HepG2 (cell line): ENCODE results near the gene NCOA1. TPM values are rescaled to one million over a fixed set of nuclear protein-coding genes. Genes with fewer than 3 reads are reported as not detected.

Experiments used
- GABPB1 ChIP-seq: IDR thresholded peaks from 2 replicates; pipeline ENCODE4 v1.6.1; 2016; ENCODE audit warnings: mild to moderate bottlenecking, missing genetic modification reagents, moderate library complexity, missing compliant biosample characterization
- HNRNPH1 ChIP-seq: fragments of 200-400 bp; formaldehyde crosslinking; optimal IDR thresholded peaks from 2 replicates; pipeline ENCODE3; 2017; ENCODE audit warnings: mild to moderate bottlenecking, low read depth, low read length
- HOXA3 ChIP-seq: sonication (generic); formaldehyde crosslinking; IDR thresholded peaks from 2 replicates; pipeline ENCODE4 v1.5.0; 2020; ENCODE audit warnings: missing genetic modification reagents
- NKX3-1 ChIP-seq: sonication (generic); formaldehyde crosslinking; IDR thresholded peaks from 2 replicates; pipeline ENCODE4 v1.5.0; 2020; ENCODE audit warnings: missing genetic modification reagents
- RXRB ChIP-seq: IDR thresholded peaks from 2 replicates; pipeline ENCODE4 v1.6.1; 2016; ENCODE audit warnings: borderline replicate concordance, missing genetic modification reagents, missing compliant biosample characterization
- ZBTB46 ChIP-seq: sonication (generic); formaldehyde crosslinking; IDR thresholded peaks from 2 replicates; pipeline ENCODE4 v1.4.0; 2020; ENCODE audit warnings: mild to moderate bottlenecking, missing genetic modification reagents, borderline replicate concordance
- ZFP36L1 ChIP-seq: sonication (generic); formaldehyde crosslinking; IDR thresholded peaks from 2 replicates; pipeline ENCODE4 v1.8.0; 2022; ENCODE audit warnings: mild to moderate bottlenecking, missing genetic modification reagents, moderate library complexity
- ZFP62 ChIP-seq: sonication (generic); formaldehyde crosslinking; IDR thresholded peaks from 2 replicates; pipeline ENCODE4 v1.4.0; 2020; ENCODE audit warnings: missing genetic modification reagents
- ZHX2 ChIP-seq, 2 experiments: sonication (generic) in 1 of 2; formaldehyde crosslinking in 1 of 2; IDR thresholded peaks; 2 replicates each; pipeline versions ENCODE4 v1.6.1 to v1.9.0; 2014 to 2022; ENCODE audit warnings: antibody characterized with exemption in 1 of 2, borderline replicate concordance in 1 of 2, inconsistent platforms in 1 of 2, low read depth in 1 of 2, missing genetic modification reagents in 1 of 2
- ZNF703 ChIP-seq: sonication (generic); formaldehyde crosslinking; IDR thresholded peaks from 2 replicates; pipeline ENCODE4 v1.5.1; 2020; ENCODE audit warnings: missing genetic modification reagents, mild to moderate bottlenecking, moderate library complexity, borderline replicate concordance
- ZNF850 ChIP-seq: sonication (generic); formaldehyde crosslinking; conservative IDR thresholded peaks from 2 replicates; pipeline ENCODE4 v1.9.0; 2021; ENCODE audit warnings: mild to moderate bottlenecking, missing genetic modification reagents
- polyA plus RNA-seq, 8 experiments: library from polyadenylated mRNA; depleted of rRNA in 3 of 8; stranded (reverse) in 7 of 8; unstranded in 1 of 8; fragments of >200 nt; fragmentation: Illumina TruSeq in 4 of 8; extraction: Trizol in 4 of 8; gene quantifications; 2 replicates each; pipeline versions ENCODE4 v1.2.1 to v1.2.3, GENCODE V29; 2011 to 2016; ENCODE audit warnings: low read depth in 4 of 8, missing spikeins in 1 of 8, mixed read lengths in 1 of 8; ENCODE audit not compliant: insufficient read depth in 1 of 8
- total RNA-seq, 5 experiments: library from RNA; depleted of rRNA; stranded (reverse); fragments of >200 nt; fragmentation: Illumina TruSeq; extraction: Trizol; gene quantifications; 2 replicates each; pipeline ENCODE4 v1.2.3, GENCODE V29; 2016; ENCODE audit warnings: low read depth in 1 of 5

The NCOA1 gene
- total and polyA plus RNA-seq, 2 of the 13 experiments (the other 11 are each of a cell fraction or from before 2014, with no cell fraction given): 10.0 to 10.4 TPM

- TF ChIP-seq ZHX2 (IDR thresholded peaks at IDR 0.05; ENCODE audit: low read depth): no peak
- no peak for TF ChIP-seq ZHX2 (CRISPR knock-in tag; IDR thresholded peaks at IDR 0.05; ENCODE audit: borderline replicate concordance)
- no peak for TF ChIP-seq HOXA3 (CRISPR knock-in tag)
- no peak for TF ChIP-seq RXRB (CRISPR knock-in tag)
- TF ChIP-seq NKX3-1: no peak
- no peak for TF ChIP-seq ZNF703 (CRISPR knock-in tag)
- TF ChIP-seq HNRNPH1: no peak
- TF ChIP-seq ZNF850 (CRISPR knock-in tag): no peak
- no peak for TF ChIP-seq ZFP62 (CRISPR knock-in tag)
- TF ChIP-seq ZFP36L1 (CRISPR knock-in tag): no peak
- no peak for TF ChIP-seq GABPB1 (CRISPR knock-in tag)
- TF ChIP-seq ZBTB46 (CRISPR knock-in tag): no peak
Observed at GRCh38 chr2:24730481-24730880, 239.4 kb downstream of the NCOA1 start (continued).
